OCI-LY7 (cell line): ENCODE data around the gene KIF6. TPM values are rescaled to one million over a fixed set of nuclear protein-coding genes. Genes with fewer than 3 reads are reported as not detected.
A peak's percentile ranks its signal among the peaks of the same experiment; 100 is the strongest.

Experiments
- BruUV-seq: library from RNA; stranded (reverse); fragments of 400-500 nt; replicated peaks from 2 replicates; lab custom pipeline; 2021; lab: Mats Ljungman, UMichigan
- CTCF ChIA-PET: fragments of 300-600 bp; sonication (Branson Sonifier 250); formaldehyde crosslinking; loops from one replicate; lab custom pipeline; 2022; ENCODE audit warnings: antibody characterized with exemption; ENCODE audit not compliant: unreplicated experiment; lab: Charles Lee
- POLR2A ChIA-PET: fragments of 300-600 bp; sonication (Branson Sonifier 250); formaldehyde crosslinking; loops from one replicate; lab custom pipeline; 2022; ENCODE audit warnings: antibody characterized with exemption; lab: Charles Lee
- DNase-seq: peaks from one replicate; pipeline ENCODE4 v3.0.0-alpha.2; 2015; ENCODE audit warnings: low spot score
- H2AFZ ChIP-seq: fragments of 200-600 bp; sonication (generic), shearing (Covaris generic); 2 replicates; pipeline ENCODE4 v1.6.1; 2014; ENCODE audit warnings: mild to moderate bottlenecking, antibody characterized with exemption, low read length, moderate library complexity
- H3K27ac ChIP-seq: fragments of 200-600 bp; sonication (generic); 2 replicates; pipeline ENCODE4 v1.5.1; 2014; ENCODE audit warnings: mixed run types, low read depth, mild to moderate bottlenecking, moderate library complexity, low read length, inconsistent platforms; ENCODE audit not compliant: poor library complexity, severe bottlenecking
- H3K36me3 ChIP-seq: fragments of 200-600 bp; sonication (generic); 2 replicates; pipeline ENCODE4 v1.6.1; 2014; ENCODE audit warnings: mild to moderate bottlenecking, antibody characterized with exemption, low read length, moderate library complexity, mixed read lengths; ENCODE audit not compliant: insufficient read depth
- H3K4me1 ChIP-seq: fragments of 200-600 bp; sonication (generic); 2 replicates; pipeline ENCODE4 v1.5.1; 2014; ENCODE audit warnings: mild to moderate bottlenecking, low read length; ENCODE audit not compliant: insufficient read depth, poor library complexity, severe bottlenecking
- H3K4me2 ChIP-seq: fragments of 200-600 bp; sonication (generic); 2 replicates; pipeline ENCODE4 v1.6.1; 2014; ENCODE audit warnings: mild to moderate bottlenecking, low read length
- H3K4me3 ChIP-seq: fragments of 200-600 bp; sonication (generic); 2 replicates; pipeline ENCODE4 v1.5.1; 2014; ENCODE audit warnings: mild to moderate bottlenecking, low read depth, low read length; ENCODE audit not compliant: poor library complexity, severe bottlenecking
- H3K79me2 ChIP-seq: fragments of 200-600 bp; sonication (generic); 2 replicates; pipeline ENCODE4 v1.6.1; 2016; ENCODE audit warnings: low read depth, mild to moderate bottlenecking, low read length, moderate library complexity, mixed read lengths; ENCODE audit not compliant: insufficient read depth
- H3K9me2 ChIP-seq: fragments of 200-600 bp; sonication (generic); 2 replicates; pipeline ENCODE4 v1.6.1; 2016; ENCODE audit warnings: mild to moderate bottlenecking, low read length, mixed read lengths; ENCODE audit not compliant: insufficient read depth
- H3K9me3 ChIP-seq: fragments of 200-600 bp; sonication (generic); 2 replicates; pipeline ENCODE4 v1.6.1; 2014; ENCODE audit warnings: mild to moderate bottlenecking, mixed run types, low read length, mixed read lengths
- H4K20me1 ChIP-seq: fragments of 200-600 bp; sonication (generic); 2 replicates; pipeline ENCODE4 v1.6.1; 2014; ENCODE audit warnings: mild to moderate bottlenecking, antibody characterized with exemption, low read length, moderate library complexity, mixed read lengths; ENCODE audit not compliant: insufficient read depth
- EZH2phosphoT487 ChIP-seq: fragments of 200-600 bp; sonication (generic); IDR thresholded peaks from 2 replicates; pipeline ENCODE4 v1.6.1; 2018; ENCODE audit warnings: low read depth, borderline replicate concordance, mild to moderate bottlenecking, mixed run types, antibody characterized with exemption, low read length, moderate library complexity, mixed read lengths
- intact Hi-C: fragments of 100-400 bp; cut with micrococcal nuclease; formaldehyde crosslinking; loops from one replicate; pipeline ENCODE4 v1.10.0; 2022; ENCODE audit not compliant: unreplicated experiment
- total RNA-seq, 2 experiments: library from RNA; depleted of rRNA in 1 of 2; stranded (reverse); fragments of >200 nt in 1 of 2; shearing (Covaris generic) in 1 of 2; gene quantifications; 2 replicates each; pipeline ENCODE4 v1.2.3, GENCODE V29; 2014 to 2022
- TF ChIP-seq, protein P1 (sequence below): fragments of 200-600 bp; sonication (generic); conservative IDR thresholded peaks from 2 replicates; pipeline ENCODE4 v1.5.1; 2014; ENCODE audit warnings: mild to moderate bottlenecking, antibody characterized with exemption, low read length, moderate library complexity, mixed read lengths

The KIF6 gene
- total RNA-seq, 2 experiments from 2014 or later, result not detected

- TF ChIP-seq, protein P1, sequence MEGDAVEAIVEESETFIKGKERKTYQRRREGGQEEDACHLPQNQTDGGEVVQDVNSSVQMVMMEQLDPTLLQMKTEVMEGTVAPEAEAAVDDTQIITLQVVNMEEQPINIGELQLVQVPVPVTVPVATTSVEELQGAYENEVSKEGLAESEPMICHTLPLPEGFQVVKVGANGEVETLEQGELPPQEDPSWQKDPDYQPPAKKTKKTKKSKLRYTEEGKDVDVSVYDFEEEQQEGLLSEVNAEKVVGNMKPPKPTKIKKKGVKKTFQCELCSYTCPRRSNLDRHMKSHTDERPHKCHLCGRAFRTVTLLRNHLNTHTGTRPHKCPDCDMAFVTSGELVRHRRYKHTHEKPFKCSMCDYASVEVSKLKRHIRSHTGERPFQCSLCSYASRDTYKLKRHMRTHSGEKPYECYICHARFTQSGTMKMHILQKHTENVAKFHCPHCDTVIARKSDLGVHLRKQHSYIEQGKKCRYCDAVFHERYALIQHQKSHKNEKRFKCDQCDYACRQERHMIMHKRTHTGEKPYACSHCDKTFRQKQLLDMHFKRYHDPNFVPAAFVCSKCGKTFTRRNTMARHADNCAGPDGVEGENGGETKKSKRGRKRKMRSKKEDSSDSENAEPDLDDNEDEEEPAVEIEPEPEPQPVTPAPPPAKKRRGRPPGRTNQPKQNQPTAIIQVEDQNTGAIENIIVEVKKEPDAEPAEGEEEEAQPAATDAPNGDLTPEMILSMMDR, result peak; percentile 78
- TF ChIP-seq EZH2phosphoT487, result no peak
- Histone ChIP-seq H3K4me2 (0 out of 2 replicates have a peak overlapping the region, but pooled peaks have one; percentile 6), H3K36me3 (no peaks in the 10 kb centered on the region), H3K79me2 (no peaks in the 10 kb centered on the region), H3K9me3 (no peaks in the 10 kb centered on the region), H3K4me1 (no peaks in the 10 kb centered on the region), H2AFZ (0 out of 2 replicates have a peak overlapping the region, but pooled peaks have one; percentile 32), H3K9me2 (no peaks in the 10 kb centered on the region), H3K27ac (no peak overlapping the region), H3K4me3 (no peak overlapping the region), H4K20me1 (no peaks in the 10 kb centered on the region)
- no TSS peak for BruUV-seq
- CTCF ChIA-PET, result interaction anchor here (1.2 kb wide), 1 partner anchor 17 kb away, joined by 3 read pairs; no protein-coding TSS in a partner anchor
- peak; percentile 62 for DNase-seq
- POLR2A ChIA-PET, result interaction anchor here (0.6 kb wide), 1 partner anchor 1692 kb away, joined by 4 read pairs; no protein-coding TSS in a partner anchor
- intact Hi-C loops, result loop anchor here (1.0 to 2.0 kb wide), 2 partner anchors 530 to 947 kb away; no protein-coding TSS in a partner anchor
These were observed 363.3 kb downstream of the KIF6 start for GRCh38 chr6:39361657-39362486.

- Histone ChIP-seq H3K27ac (no peak overlapping the region), H3K4me1 (no peaks in the 10 kb centered on the region), H2AFZ (no peak overlapping the region), H4K20me1 (no peaks in the 10 kb centered on the region), H3K79me2 (no peaks in the 10 kb centered on the region), H3K36me3 (no peaks in the 10 kb centered on the region), H3K9me3 (no peaks in the 10 kb centered on the region), H3K4me2 (no peak overlapping the region), H3K4me3 (no peak overlapping the region), H3K9me2 (no peaks in the 10 kb centered on the region)
- no peak for TF ChIP-seq EZH2phosphoT487
- TF ChIP-seq, protein P1, result no peak
- ChIA-PET CTCF (no interaction called here), POLR2A (no interaction called here)
- BruUV-seq, result no TSS peak
- intact Hi-C loops, result no loop called here
- DNase-seq, result no peak
These were observed 364.8 kb downstream of the KIF6 start for GRCh38 chr6:39360378-39360777.
